Esophagus muscularis mucosa (tissue), 4 donors: ENCODE measurements around the gene GDF2. TPM values are rescaled to one million over a fixed set of nuclear protein-coding genes. Genes with fewer than 3 reads are reported as not detected.

ENCODE experiments used
- DNase-seq: peaks from one replicate; pipeline ENCODE4 v3.0.0-alpha.2; 2017; ENCODE audit errors: extremely low spot score
- H3K27ac ChIP-seq, 4 donors: fragments of 200-600 bp; sonication (generic); replicated peaks in 1 of 4; 1 replicate in 3 of 4; 2 replicates in 1 of 4; pipeline ENCODE4 v1.5.1; 2016 to 2019; ENCODE audit warnings: mild to moderate bottlenecking in 1 of 4
- H3K27me3 ChIP-seq, 4 donors: fragments of 200-600 bp; sonication (generic); one replicate each; pipeline versions ENCODE4 v1.5.1 to v1.6.0; 2016 to 2019
- H3K36me3 ChIP-seq, 4 donors: fragments of 200-600 bp; sonication (generic); one replicate each; pipeline ENCODE4 v1.5.1; 2016 to 2019
- H3K4me1 ChIP-seq, 4 donors: fragments of 200-600 bp; sonication (generic); one replicate each; pipeline ENCODE4 v1.5.1; 2016 to 2019
- H3K4me3 ChIP-seq, 4 donors: fragments of 200-600 bp; sonication (generic); 1 replicate in 2 of 4; 2 replicates in 2 of 4; pipeline ENCODE4 v1.5.1; 2016 to 2019; ENCODE audit warnings: mild to moderate bottlenecking in 4 of 4, moderate library complexity in 1 of 4
- H3K9me3 ChIP-seq, 4 donors: fragments of 200-600 bp; sonication (generic); 1 replicate in 3 of 4; 2 replicates in 1 of 4; pipeline ENCODE4 v1.5.1; 2016 to 2019
- EP300 ChIP-seq: sonication (generic); formaldehyde crosslinking; IDR thresholded peaks from one replicate; pipeline ENCODE4 v1.6.1; 2017; ENCODE audit warnings: antibody characterized with exemption
- POLR2A ChIP-seq: fragments of 450-650 bp; IDR thresholded peaks from one replicate; pipeline ENCODE4 v1.6.1; 2017; ENCODE audit warnings: antibody characterized with exemption, moderate library complexity, mild to moderate bottlenecking, low read depth
- POLR2AphosphoS5 ChIP-seq, 2 donors: sonication (generic); formaldehyde crosslinking; IDR thresholded peaks; one replicate each; pipeline ENCODE4 v1.6.1; 2017; ENCODE audit warnings: antibody characterized with exemption in 2 of 2
- WGBS: methylation state at CpG from one replicate; pipeline ENCODE4 v1.1.5; 2018; 5-methylcytosine and 5-hydroxymethylcytosine counted together
- intact Hi-C: fragments of 100-400 bp; cut with DNase I; formaldehyde crosslinking; loops from one replicate; pipeline ENCODE4 v1.15.1; 2023
- total RNA-seq, 4 donors: library from RNA; depleted of rRNA; stranded (reverse); fragments of >200 nt; gene quantifications; one replicate each; pipeline versions ENCODE4 v1.1.0 to v1.2.1, GENCODE V29; 2016
- TF ChIP-seq, protein P1 (sequence below), 3 experiments: fragments of 200-600 bp in 2 of 3; fragments of 450-650 bp in 1 of 3; sonication (generic) in 2 of 3; IDR thresholded peaks; one replicate each; pipeline ENCODE4 v1.5.1; 2017 to 2019; ENCODE audit warnings: antibody characterized with exemption in 3 of 3, mild to moderate bottlenecking in 2 of 3, moderate library complexity in 1 of 3

The GDF2 gene
- total RNA-seq, 4 donors from 2014 or later, result not detected

DNA sequence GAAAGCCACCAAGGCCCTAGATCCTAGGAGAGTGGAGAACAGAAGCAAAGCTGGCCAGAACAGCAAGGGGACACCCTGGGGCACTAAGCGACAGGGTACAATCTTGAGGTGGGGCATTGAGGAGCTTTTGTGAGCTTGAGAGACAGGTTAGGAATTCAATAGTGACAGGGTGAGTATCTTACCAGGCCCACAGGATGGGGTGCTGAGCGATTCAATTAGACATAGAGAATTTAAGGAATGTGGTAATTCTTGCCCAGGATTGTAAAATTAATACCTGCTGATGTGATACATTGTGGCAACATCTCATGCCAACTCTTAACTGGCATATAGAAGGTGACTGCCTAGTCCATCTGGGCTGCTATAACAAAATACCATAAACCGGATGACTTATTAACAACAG is 39.9 kb downstream of the GDF2 start:
- Histone ChIP-seq H3K27me3 (no peaks in the 10 kb centered on the region), H3K36me3 (no peaks in the 10 kb centered on the region), H3K4me3 (no peak overlapping the region), H3K9me3 (no peaks in the 10 kb centered on the region), H3K27ac (no peak overlapping the region), H3K4me1 (no peaks in the 10 kb centered on the region)
- WGBS, result 86% methylated on average over 3 of the region's 3 CpGs
- intact Hi-C loops, result no loop called here
- DNase-seq, result no peak
- TF ChIP-seq, protein P1, sequence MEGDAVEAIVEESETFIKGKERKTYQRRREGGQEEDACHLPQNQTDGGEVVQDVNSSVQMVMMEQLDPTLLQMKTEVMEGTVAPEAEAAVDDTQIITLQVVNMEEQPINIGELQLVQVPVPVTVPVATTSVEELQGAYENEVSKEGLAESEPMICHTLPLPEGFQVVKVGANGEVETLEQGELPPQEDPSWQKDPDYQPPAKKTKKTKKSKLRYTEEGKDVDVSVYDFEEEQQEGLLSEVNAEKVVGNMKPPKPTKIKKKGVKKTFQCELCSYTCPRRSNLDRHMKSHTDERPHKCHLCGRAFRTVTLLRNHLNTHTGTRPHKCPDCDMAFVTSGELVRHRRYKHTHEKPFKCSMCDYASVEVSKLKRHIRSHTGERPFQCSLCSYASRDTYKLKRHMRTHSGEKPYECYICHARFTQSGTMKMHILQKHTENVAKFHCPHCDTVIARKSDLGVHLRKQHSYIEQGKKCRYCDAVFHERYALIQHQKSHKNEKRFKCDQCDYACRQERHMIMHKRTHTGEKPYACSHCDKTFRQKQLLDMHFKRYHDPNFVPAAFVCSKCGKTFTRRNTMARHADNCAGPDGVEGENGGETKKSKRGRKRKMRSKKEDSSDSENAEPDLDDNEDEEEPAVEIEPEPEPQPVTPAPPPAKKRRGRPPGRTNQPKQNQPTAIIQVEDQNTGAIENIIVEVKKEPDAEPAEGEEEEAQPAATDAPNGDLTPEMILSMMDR (IDR thresholded peaks at IDR 0.05), result no peak
- TF ChIP-seq EP300 (no peak), POLR2A (no peak), POLR2AphosphoS5 (IDR thresholded peaks at IDR 0.05) (no peak)

- 98% methylated on average over 3 of the region's 3 CpGs for WGBS
- H3K36me3 ChIP-seq, result no peaks in the 10 kb centered on the region
- no peak overlapping the region for H3K27ac ChIP-seq
- no peak overlapping the region for H3K4me3 ChIP-seq
- H3K27me3 ChIP-seq, result no peaks in the 10 kb centered on the region
- H3K4me1 ChIP-seq, result no peaks in the 10 kb centered on the region
- no peak for DNase-seq
- intact Hi-C loops, result no loop called here
- no peak for TF ChIP-seq POLR2A
- TF ChIP-seq POLR2AphosphoS5 (IDR thresholded peaks at IDR 0.05), result no peak
- TF ChIP-seq EP300, result no peak
- TF ChIP-seq, protein P1 (IDR thresholded peaks at IDR 0.05), result no peak
- H3K9me3 ChIP-seq, result no peaks in the 10 kb centered on the region
Observed at GRCh38 chr10:47363781-47364180, 41.5 kb downstream of the GDF2 start.

- Histone ChIP-seq H3K4me1 (no peaks in the 10 kb centered on the region), H3K4me3 (no peak overlapping the region), H3K27me3 (no peaks in the 10 kb centered on the region), H3K27ac (no peak overlapping the region), H3K9me3 (no peaks in the 10 kb centered on the region), H3K36me3 (no peaks in the 10 kb centered on the region)
- intact Hi-C loops, result no loop called here
- DNase-seq, result no peak
- WGBS, result 78% methylated on average over 4 of the region's 4 CpGs
- TF ChIP-seq POLR2A, result no peak
- TF ChIP-seq, protein P1 (IDR thresholded peaks at IDR 0.05), result no peak
- no peak for TF ChIP-seq POLR2AphosphoS5 (IDR thresholded peaks at IDR 0.05)
Observed at GRCh38 chr10:47364366-47364765, 42.1 kb downstream of the GDF2 start.

- 89% methylated on average over 6 of the region's 6 CpGs for WGBS
- Histone ChIP-seq H3K27me3 (no peaks in the 10 kb centered on the region), H3K9me3 (no peaks in the 10 kb centered on the region), H3K36me3 (no peaks in the 10 kb centered on the region), H3K27ac (no peak overlapping the region), H3K4me3 (no peak overlapping the region), H3K4me1 (no peaks in the 10 kb centered on the region)
- DNase-seq, result no peak
- intact Hi-C loops, result no loop called here
- TF ChIP-seq, protein P1 (IDR thresholded peaks at IDR 0.05), result no peak
- TF ChIP-seq POLR2A (no peak), EP300 (no peak), POLR2AphosphoS5 (IDR thresholded peaks at IDR 0.05) (no peak)
Observed at GRCh38 chr10:47364911-47365310, 42.7 kb downstream of the GDF2 start.

DNA sequence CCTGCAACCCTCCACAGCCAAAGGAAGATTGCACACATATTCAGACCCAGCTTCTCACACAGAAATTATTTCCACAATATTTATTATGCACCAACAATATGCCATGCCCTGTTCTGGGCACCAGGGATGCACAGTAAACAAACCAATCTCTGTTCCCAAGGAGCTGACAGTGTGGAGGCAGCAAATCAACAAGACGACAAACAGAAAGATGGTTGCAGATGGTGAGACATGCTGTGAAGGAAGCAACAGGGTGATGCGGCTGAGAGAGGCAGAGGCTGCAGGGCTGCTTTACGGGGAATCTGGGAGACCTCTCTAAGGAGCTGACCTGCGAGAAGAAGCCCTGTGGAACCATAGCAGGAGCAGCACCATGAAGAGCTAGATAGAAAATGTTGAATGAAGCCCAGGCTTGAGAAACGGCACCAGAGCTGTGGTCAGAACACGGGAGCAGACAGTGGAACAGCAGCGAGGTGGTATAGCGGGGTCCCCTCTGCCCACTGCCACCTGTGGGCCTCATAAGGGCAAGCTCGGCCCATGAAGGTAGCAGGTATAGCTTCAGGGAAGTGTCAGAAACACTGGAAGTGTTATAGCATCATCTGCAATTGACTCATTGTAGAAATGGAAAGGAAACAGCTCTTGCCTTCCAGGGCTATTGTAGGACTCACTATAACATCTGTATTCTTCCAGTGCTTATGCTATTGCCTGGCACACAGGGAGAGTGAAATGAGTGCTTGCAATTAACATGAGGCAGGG is 43.4 kb downstream of the GDF2 start:
- Histone ChIP-seq H3K4me3 (no peak overlapping the region), H3K27ac (no peak overlapping the region), H3K9me3 (no peaks in the 10 kb centered on the region), H3K4me1 (no peaks in the 10 kb centered on the region), H3K27me3 (no peaks in the 10 kb centered on the region), H3K36me3 (no peaks in the 10 kb centered on the region)
- no peak for TF ChIP-seq POLR2A
- TF ChIP-seq, protein P1 (IDR thresholded peaks at IDR 0.05), result no peak
- no peak for TF ChIP-seq EP300
- TF ChIP-seq POLR2AphosphoS5 (IDR thresholded peaks at IDR 0.05), result no peak
- intact Hi-C loops, result no loop called here
- DNase-seq, result no peak
- WGBS, result 90% methylated on average over 9 of the region's 9 CpGs
